OCI-LY3 (cell line): Measurements from ENCODE around the gene GNG13.

Experiments used
- CTCF ChIP-seq: fragments of 200-600, 300-600 bp; sonication (generic); IDR thresholded peaks from 2 replicates; pipeline ENCODE4 v1.5.1; 2014; ENCODE audit warnings: antibody characterized with exemption, low read length, low read depth
- EZH2phosphoT487 ChIP-seq: fragments of 200-600 bp; shearing (Covaris generic); IDR thresholded peaks from 2 replicates; pipeline ENCODE4 v1.6.1; 2018; ENCODE audit warnings: antibody characterized with exemption, mixed run types, low read depth

- TF ChIP-seq CTCF (no peak), EZH2phosphoT487 (no peak)
Measured at GRCh38 chr16:782766-783403, 17.6 kb downstream of the GNG13 start.
